OCI-LY1 (cell line): ENCODE data around the gene B3GNT8.
"Not testable (repeated sequence)": the region's sequence is repeated elsewhere in the genome, so short reads cannot be mapped to it uniquely, and the experiment has no call there.

Experiments used
- H2AFZ ChIP-seq: fragments of 200-600 bp; sonication (generic), shearing (Covaris generic); 2 replicates; pipeline ENCODE4 v1.6.0; 2014; ENCODE audit warnings: antibody characterized with exemption, mild to moderate bottlenecking, low read length
- H3F3A ChIP-seq: fragments of 200-600 bp; sonication (generic), shearing (Covaris generic); 2 replicates; pipeline ENCODE4 v1.6.0; 2014; ENCODE audit warnings: mild to moderate bottlenecking, antibody characterized with exemption, low read length, moderate library complexity; ENCODE audit not compliant: insufficient read depth
- H3K27ac ChIP-seq: fragments of 200-600 bp; sonication (generic); 2 replicates; pipeline ENCODE4 v1.5.1; 2014; ENCODE audit warnings: low read length, mixed run types, mild to moderate bottlenecking, low read depth; ENCODE audit not compliant: poor library complexity, severe bottlenecking
- H3K27me3 ChIP-seq: fragments of 200-600 bp; sonication (generic); 2 replicates; pipeline ENCODE4 v1.6.0; 2014; ENCODE audit warnings: antibody characterized with exemption, mild to moderate bottlenecking, low read length, moderate library complexity; ENCODE audit not compliant: insufficient read depth
- H3K36me3 ChIP-seq: fragments of 200-600 bp; sonication (generic); 2 replicates; pipeline ENCODE4 v1.6.1; 2014; ENCODE audit warnings: mild to moderate bottlenecking, antibody characterized with exemption, low read length, moderate library complexity, mixed read lengths; ENCODE audit not compliant: insufficient read depth
- H3K4me1 ChIP-seq: fragments of 200-600 bp; sonication (generic); 2 replicates; pipeline ENCODE4 v1.5.1; 2014; ENCODE audit warnings: mild to moderate bottlenecking, low read length, moderate library complexity; ENCODE audit not compliant: insufficient read depth, severe bottlenecking
- H3K4me2 ChIP-seq: fragments of 200-600 bp; sonication (generic), shearing (Covaris generic); 2 replicates; pipeline ENCODE4 v1.6.1; 2014; ENCODE audit warnings: low read length
- H3K4me3 ChIP-seq: fragments of 200-600 bp; sonication (generic); 2 replicates; pipeline ENCODE4 v1.5.1; 2014; ENCODE audit warnings: low read length, low read depth, mild to moderate bottlenecking, mixed read lengths; ENCODE audit not compliant: poor library complexity, severe bottlenecking
- H3K79me2 ChIP-seq: fragments of 200-600 bp; shearing (Covaris generic); 2 replicates; pipeline ENCODE4 v1.6.1; 2016; ENCODE audit warnings: mixed run types, low read length, mixed read lengths; ENCODE audit not compliant: insufficient read depth
- H3K9ac ChIP-seq: fragments of 200-600 bp; sonication (generic), shearing (Covaris generic); 2 replicates; pipeline ENCODE4 v1.6.1; 2014; ENCODE audit warnings: mild to moderate bottlenecking, low read length, mixed read lengths
- H3K9me2 ChIP-seq: fragments of 200-600 bp; sonication (generic), shearing (Covaris generic); 2 replicates; pipeline ENCODE4 v1.6.1; 2014; ENCODE audit warnings: low read depth, mild to moderate bottlenecking, low read length, mixed read lengths
- H3K9me3 ChIP-seq: fragments of 200-600 bp; shearing (Covaris generic); 2 replicates; pipeline ENCODE4 v1.6.1; 2014; ENCODE audit warnings: low read length, mixed read lengths
- H4K20me1 ChIP-seq: fragments of 200-600 bp; sonication (generic), shearing (Covaris generic); 2 replicates; pipeline ENCODE4 v1.6.0; 2016; ENCODE audit warnings: mild to moderate bottlenecking, low read length; ENCODE audit not compliant: insufficient read depth
- CTCF ChIP-seq: fragments of 200-600 bp; sonication (generic), shearing (Covaris generic); IDR thresholded peaks from 2 replicates; pipeline ENCODE4 v1.5.1; 2017; ENCODE audit warnings: mild to moderate bottlenecking, antibody characterized with exemption, low read length, moderate library complexity, mixed read lengths
- EZH2 ChIP-seq: fragments of 200-600 bp; sonication (generic), shearing (Covaris generic); IDR thresholded peaks from 2 replicates; pipeline ENCODE4 v1.8.0; 2017; ENCODE audit warnings: borderline replicate concordance, mixed run types, mild to moderate bottlenecking, antibody characterized with exemption, low read length, moderate library complexity, mixed read lengths

The B3GNT8 gene

GRCh38 chr19:41426952-41427646 is at the start of gene B3GNT8:
TSS of gene B3GNT8 (minus strand) at chr19:41427374. CDS start at chr19:41426778, 596 bp downstream.
- H3K9me2 ChIP-seq: no peaks in the 10 kb centered on the region
- no peaks in the 10 kb centered on the region for H3K79me2 ChIP-seq
- H3K9ac ChIP-seq: no peak within 1 kb of the TSS
- H3K36me3 ChIP-seq: peaks cover 57% of the 10 kb centered on the region
- no peak for TF ChIP-seq CTCF
- no peaks in the 10 kb centered on the region for H3K27me3 ChIP-seq
- no peaks in the 10 kb centered on the region; the same call in 1 of the 2 replicates for H3F3A ChIP-seq
- no peak within 1 kb of the TSS for H3K27ac ChIP-seq
- H3K4me1 ChIP-seq: no peaks in the 10 kb centered on the region
- no peak within 1 kb of the TSS for H3K4me3 ChIP-seq
- H3K9me3 ChIP-seq: no peaks in the 10 kb centered on the region
- no peaks in the 10 kb centered on the region for H4K20me1 ChIP-seq
- H2AFZ ChIP-seq: no peak within 1 kb of the TSS
- no peak within 1 kb of the TSS for H3K4me2 ChIP-seq

GRCh38 chr19:41476583-41476982 is 49.4 kb upstream of the B3GNT8 start:
- TF ChIP-seq EZH2 (no peak), CTCF (no peak)
- Histone ChIP-seq H3K4me1 (no peaks in the 10 kb centered on the region), H3K9me3 (no peaks in the 10 kb centered on the region), H4K20me1 (no peaks in the 10 kb centered on the region), H3K27me3 (peaks cover 4% of the 10 kb centered on the region), H3K27ac (no peak overlapping the region), H3K9ac (no peak overlapping the region), H3K9me2 (no peaks in the 10 kb centered on the region), H2AFZ (no peak overlapping the region), H3K4me2 (no peak overlapping the region), H3F3A (no peaks in the 10 kb centered on the region), H3K79me2 (no peaks in the 10 kb centered on the region), H3K36me3 (no peaks in the 10 kb centered on the region), H3K4me3 (no peak overlapping the region)

GRCh38 chr19:41463257-41464256 is 36.4 kb upstream of the B3GNT8 start:
- not testable (repeated sequence) for H2AFZ ChIP-seq
- TF ChIP-seq CTCF: peak; percentile 7; the same call in 1 of the 2 replicates
- peak overlapping the region; percentile 39 for H3K27ac ChIP-seq

More at GRCh38 chr19:41463257-41464256, 36.4 kb upstream of the B3GNT8 start:
- not testable (repeated sequence) for H3K9me3 ChIP-seq, H3K27me3 ChIP-seq, H3F3A ChIP-seq, H3K9me2 ChIP-seq, H4K20me1 ChIP-seq, H3K9ac ChIP-seq, H3K36me3 ChIP-seq, H3K79me2 ChIP-seq, H3K4me3 ChIP-seq
- H3K4me2 ChIP-seq: peak overlapping the region; percentile 51; the same call in 1 of the 2 replicates
- H3K4me1 ChIP-seq: peaks cover 11% of the 10 kb centered on the region
